Liver (tissue), 9 donors: ENCODE results near the gene BATF3. TPM values are rescaled to one million over a fixed set of nuclear protein-coding genes. Genes with fewer than 3 reads are reported as not detected.

Source experiments
- DNase-seq: peaks from one replicate; pipeline ENCODE4 v3.0.0-alpha.2; 2017; ENCODE audit warnings: low spot score
- H3K27ac ChIP-seq, 2 donors: one replicate each; pipeline ENCODE4 v1.7.0; 2013; ENCODE audit warnings: inconsistent platforms in 2 of 2, low read length in 2 of 2, control low read depth in 1 of 2, low read depth in 1 of 2, mild to moderate bottlenecking in 1 of 2
- H3K27me3 ChIP-seq, 4 donors: one replicate each; pipeline versions ENCODE4 v1.6.1 to v1.7.0; 2013; ENCODE audit warnings: low read length in 3 of 4, inconsistent platforms in 1 of 4, mild to moderate bottlenecking in 1 of 4, moderate library complexity in 1 of 4; ENCODE audit not compliant: control insufficient read depth in 4 of 4, insufficient read depth in 4 of 4
- H3K36me3 ChIP-seq, 4 donors: one replicate each; pipeline versions ENCODE4 v1.6.1 to v1.7.0; 2013; ENCODE audit warnings: low read length in 3 of 4, mild to moderate bottlenecking in 3 of 4, low read depth in 1 of 4, moderate library complexity in 1 of 4; ENCODE audit not compliant: control insufficient read depth in 4 of 4, insufficient read depth in 3 of 4
- H3K4me1 ChIP-seq, 4 donors: one replicate each; pipeline versions ENCODE4 v1.6.1 to v1.7.0; 2013; ENCODE audit warnings: low read length in 3 of 4, mild to moderate bottlenecking in 3 of 4, moderate library complexity in 1 of 4; ENCODE audit not compliant: control insufficient read depth in 4 of 4, insufficient read depth in 4 of 4
- H3K4me3 ChIP-seq, 3 donors: one replicate each; pipeline versions ENCODE4 v1.6.1 to v1.7.0; 2013; ENCODE audit warnings: low read length in 3 of 3, control low read depth in 1 of 3, low read depth in 1 of 3, mild to moderate bottlenecking in 1 of 3
- H3K9ac ChIP-seq, 2 donors: one replicate each; pipeline ENCODE4 v1.7.0; 2013; ENCODE audit warnings: low read length in 2 of 2, mild to moderate bottlenecking in 2 of 2, moderate library complexity in 2 of 2, control low read depth in 1 of 2, low read depth in 1 of 2
- H3K9me3 ChIP-seq, 4 donors: one replicate each; pipeline versions ENCODE4 v1.6.1 to v1.7.0; 2013; ENCODE audit warnings: low read length in 3 of 4; ENCODE audit not compliant: control insufficient read depth in 4 of 4
- CTCF ChIP-seq: fragments of 150-350 bp; IDR thresholded peaks from 2 replicates; pipeline ENCODE4 v1.5.1; 2017; ENCODE audit warnings: improper control_type of control experiment, low read depth, low read length; ENCODE audit not compliant: missing input control
- EGR1 ChIP-seq, 2 donors: IDR thresholded peaks; 2 replicates each; pipeline ENCODE4 v1.6.1; 2016 to 2018; ENCODE audit warnings: antibody characterized with exemption in 2 of 2, low read depth in 2 of 2
- FOXA2 ChIP-seq: IDR thresholded peaks from 2 replicates; pipeline ENCODE4 v1.6.1; 2016; ENCODE audit warnings: antibody characterized with exemption
- HNF4A ChIP-seq, 2 donors: conservative IDR thresholded peaks; 2 replicates each; pipeline ENCODE4 v1.6.1; 2016; ENCODE audit warnings: antibody characterized with exemption in 2 of 2, mild to moderate bottlenecking in 2 of 2
- JUND ChIP-seq, 2 donors: IDR thresholded peaks; 2 replicates each; pipeline ENCODE4 v1.6.1; 2016; ENCODE audit warnings: antibody characterized with exemption in 2 of 2
- NR2F2 ChIP-seq: IDR thresholded peaks from 2 replicates; pipeline ENCODE4 v1.6.1; 2016; ENCODE audit warnings: antibody characterized with exemption
- RAD21 ChIP-seq, 2 donors: IDR thresholded peaks; 2 replicates each; pipeline ENCODE4 v1.6.1; 2016; ENCODE audit warnings: antibody characterized with exemption in 2 of 2, mild to moderate bottlenecking in 2 of 2
- SP1 ChIP-seq: IDR thresholded peaks from 2 replicates; pipeline ENCODE4 v1.6.1; 2018; ENCODE audit warnings: antibody characterized with exemption, mild to moderate bottlenecking
- TAF1 ChIP-seq: conservative IDR thresholded peaks from 2 replicates; pipeline ENCODE4 v1.6.1; 2016; ENCODE audit warnings: antibody characterized with exemption, mild to moderate bottlenecking
- YY1 ChIP-seq: IDR thresholded peaks from 2 replicates; pipeline ENCODE4 v1.6.1; 2016; ENCODE audit warnings: antibody characterized with exemption, mild to moderate bottlenecking
- ZBTB33 ChIP-seq: IDR thresholded peaks from 2 replicates; pipeline ENCODE4 v1.6.1; 2016; ENCODE audit warnings: antibody characterized with exemption
- WGBS: extraction: QIAGEN DNeasy Blood & Tissue Kit; methylation state at CpG from one replicate; pipeline ENCODE4 v1.1.7; 2013; 5-methylcytosine and 5-hydroxymethylcytosine counted together
- polyA plus RNA-seq, 2 donors: library from polyadenylated mRNA; stranded (reverse) in 1 of 2; unstranded in 1 of 2; fragments of 200-250 nt in 1 of 2; fragments of >200 nt in 1 of 2; fragmentation: Nextera tagmentation in 1 of 2; extraction: Ambion mirVana in 1 of 2; gene quantifications; one replicate each; pipeline versions ENCODE4 v1.2.1 to v1.2.3, GENCODE V29; 2013 to 2015
- total RNA-seq, 2 donors: library from RNA; depleted of rRNA; stranded (reverse); fragments of >200 nt; gene quantifications; one replicate each; pipeline ENCODE4 v1.2.3, GENCODE V29; 2014
- donor health status: healthy.
- donor health status: healthy.
- donor health status: healthy.
- donor health status: healthy.
- donor health status: healthy.

The BATF3 gene
- total and polyA plus RNA-seq, 4 donors = 0.65 to 1.0 (median 0.91) TPM

GRCh38 chr1:212677136-212677535 lies 22.5 kb downstream of the BATF3 start:
- no peaks in the 10 kb centered on the region for H3K36me3 ChIP-seq
- H3K4me3 ChIP-seq = no peak overlapping the region
- H3K9me3 ChIP-seq = no peaks in the 10 kb centered on the region
- peaks cover 0 to 2% (median 0%) of the 10 kb centered on the region in 4 donors for H3K27me3 ChIP-seq
- no peak for DNase-seq
- TF ChIP-seq HNF4A (conservative IDR thresholded peaks at IDR 0.05) = no peak
- no peak for TF ChIP-seq JUND (IDR thresholded peaks at IDR 0.05)
- TF ChIP-seq TAF1 = no peak
- no peak for TF ChIP-seq ZBTB33
- no peak for TF ChIP-seq NR2F2
- TF ChIP-seq EGR1 (IDR thresholded peaks at IDR 0.05; ENCODE audit: low read depth in 2 of 2) = no peak
- no peak for TF ChIP-seq CTCF
- TF ChIP-seq FOXA2 = no peak
- TF ChIP-seq YY1 = no peak
- TF ChIP-seq RAD21 (IDR thresholded peaks at IDR 0.05) = no peak
- TF ChIP-seq SP1 = no peak
- H3K27ac ChIP-seq = no peak overlapping the region
- no peak overlapping the region for H3K9ac ChIP-seq
- peaks cover 0 to 3% (median 0%) of the 10 kb centered on the region in 4 donors for H3K4me1 ChIP-seq
- WGBS = 86% methylated on average over 4 of the region's 4 CpGs

- no peak overlapping the region for H3K9ac ChIP-seq
- no peak overlapping the region for H3K4me3 ChIP-seq
- H3K36me3 ChIP-seq = no peaks in the 10 kb centered on the region
- peaks cover 0 to 2% (median 0%) of the 10 kb centered on the region in 4 donors for H3K4me1 ChIP-seq
- H3K9me3 ChIP-seq = no peaks in the 10 kb centered on the region
- no peak overlapping the region for H3K27ac ChIP-seq
- 88% methylated on average over 3 of the region's 3 CpGs for WGBS
- no peak for DNase-seq
- TF ChIP-seq CTCF (no peak), RAD21 (IDR thresholded peaks at IDR 0.05) (no peak), EGR1 (IDR thresholded peaks at IDR 0.05; ENCODE audit: low read depth in 2 of 2) (no peak)
- H3K27me3 ChIP-seq = peaks cover 0 to 2% (median 0%) of the 10 kb centered on the region in 4 donors
These were observed 24.0 kb downstream of the BATF3 start for GRCh38 chr1:212675675-212676074.

GRCh38 chr1:212674872-212675271 lies 24.8 kb downstream of the BATF3 start:
- no peak for DNase-seq
- WGBS = 96% methylated on average over 3 of the region's 3 CpGs
- H3K36me3 ChIP-seq = no peaks in the 10 kb centered on the region
- no peaks in the 10 kb centered on the region for H3K4me1 ChIP-seq
- no peak overlapping the region for H3K27ac ChIP-seq
- no peak overlapping the region for H3K9ac ChIP-seq
- H3K4me3 ChIP-seq = no peak overlapping the region
- TF ChIP-seq ZBTB33 (no peak), YY1 (no peak)
- H3K27me3 ChIP-seq = peaks cover 0 to 2% (median 0%) of the 10 kb centered on the region in 4 donors
- H3K9me3 ChIP-seq = no peaks in the 10 kb centered on the region
